CD4-positive, alpha-beta T cell treated with Interleukin-15 for 4 hours (primary cell): Measurements from ENCODE around the gene PCP2.
A peak's percentile ranks its signal among the peaks of the same experiment; 100 is the strongest.

ENCODE experiments used
- DNase-seq: peaks from one replicate; pipeline ENCODE4 v3.0.0-alpha.2; 2020; ENCODE audit warnings: low spot score

The PCP2 gene

GRCh38 chr19:7596211-7596937 lies 37.1 kb downstream of the PCP2 start:
- DNase-seq = no peak

GRCh38 chr19:7595466-7596133 lies 37.9 kb downstream of the PCP2 start, which contains the start of gene CAMSAP3:
TSS of gene CAMSAP3 (plus strand) at chr19:7595863. CDS start at chr19:7596003, 140 bp downstream.
- DNase-seq = peak; percentile 14

- DNase-seq = no peak
Measured at GRCh38 chr19:7590256-7590655, 43.3 kb downstream of the PCP2 start.

GRCh38 chr19:7589822-7590221 lies 43.7 kb downstream of the PCP2 start:
- DNase-seq = no peak

- DNase-seq = no peak
Measured at GRCh38 chr19:7582446-7582845, 51.1 kb downstream of the PCP2 start.
